GM18508 (cell line): Measurements from ENCODE around the gene SRPK2.
"Not testable (repeated sequence)": the region's sequence is repeated elsewhere in the genome, so short reads cannot be mapped to it uniquely, and the experiment has no call there.

Experiments used
- ATAC-seq: cut with Tn5 transposase; IDR thresholded peaks from one replicate; pipeline ENCODE4 v1.9.1; 2021; ENCODE audit warnings: moderate number of reproducible peaks; ENCODE audit not compliant: insufficient read depth, unreplicated experiment

Gene SRPK2

GRCh38 chr7:105232829-105233291, 155.9 kb downstream of the SRPK2 start:
- ATAC-seq, result not testable (repeated sequence)

- ATAC-seq, result no peak
These were observed 158.2 kb downstream of the SRPK2 start for GRCh38 chr7:105230486-105230885.

GRCh38 chr7:105229641-105230040, 159.1 kb downstream of the SRPK2 start:
- no peak for ATAC-seq

GRCh38 chr7:105228555-105228954, 160.2 kb downstream of the SRPK2 start:
- no peak for ATAC-seq

GRCh38 chr7:105227391-105227790, 161.3 kb downstream of the SRPK2 start:
- no peak for ATAC-seq

GRCh38 chr7:105224884-105225651, 163.7 kb downstream of the SRPK2 start:
- peak; percentile 93 for ATAC-seq

- no peak for ATAC-seq
These were observed 165.8 kb downstream of the SRPK2 start for GRCh38 chr7:105222953-105223352.

- no peak for ATAC-seq
These were observed 169.0 kb downstream of the SRPK2 start for GRCh38 chr7:105219771-105220160.

GRCh38 chr7:105218939-105219770, 169.6 kb downstream of the SRPK2 start:
- ATAC-seq, result no peak

GRCh38 chr7:105218215-105218614, 170.5 kb downstream of the SRPK2 start:
- ATAC-seq, result no peak

GRCh38 chr7:105216786-105217185, 171.9 kb downstream of the SRPK2 start:
- ATAC-seq, result no peak

- ATAC-seq, result no peak
These were observed 172.9 kb downstream of the SRPK2 start for GRCh38 chr7:105215821-105216220.

- no peak for ATAC-seq
These were observed 173.5 kb downstream of the SRPK2 start for GRCh38 chr7:105215182-105215581.

- ATAC-seq, result no peak
These were observed 175.1 kb downstream of the SRPK2 start for GRCh38 chr7:105213611-105214010.

GRCh38 chr7:105212212-105212611, 176.5 kb downstream of the SRPK2 start:
- no peak for ATAC-seq

- peak; percentile 67 for ATAC-seq
These were observed 178.0 kb downstream of the SRPK2 start for GRCh38 chr7:105210721-105211205.

- no peak for ATAC-seq
These were observed 178.9 kb downstream of the SRPK2 start for GRCh38 chr7:105209870-105210269.

GRCh38 chr7:105209433-105209832, 179.3 kb downstream of the SRPK2 start:
- ATAC-seq, result no peak

GRCh38 chr7:105206985-105207384, 181.7 kb downstream of the SRPK2 start:
- no peak for ATAC-seq

- ATAC-seq, result no peak
These were observed 183.0 kb downstream of the SRPK2 start for GRCh38 chr7:105205592-105206237.

GRCh38 chr7:105204953-105205352, 183.8 kb downstream of the SRPK2 start:
- no peak for ATAC-seq
